NCI-H82 (cell line): Measurements from ENCODE around the gene AMMECR1.
"Not testable (repeated sequence)": the region's sequence is repeated elsewhere in the genome, so short reads cannot be mapped to it uniquely, and the experiment has no call there.

ENCODE experiments used
- DNase-seq: peaks from one replicate; lab custom pipeline; 2025; lab: John Stamatoyannopoulos, UW

AMMECR1 gene

GRCh38 chrX:110171442-110171841 is 146.4 kb downstream of the AMMECR1 start:
- DNase-seq: no peak

- DNase-seq: no peak
Measured at GRCh38 chrX:110170029-110170428, 147.9 kb downstream of the AMMECR1 start.

GRCh38 chrX:110168585-110168984 is 149.3 kb downstream of the AMMECR1 start:
- no peak for DNase-seq

- peak; percentile 62 for DNase-seq
Measured at GRCh38 chrX:110167952-110168451, 149.9 kb downstream of the AMMECR1 start.

GRCh38 chrX:110163488-110163887 is 154.4 kb downstream of the AMMECR1 start:
- DNase-seq: no peak

GRCh38 chrX:110162867-110163266 is 155.0 kb downstream of the AMMECR1 start:
- no peak for DNase-seq

GRCh38 chrX:110162131-110162530 is 155.8 kb downstream of the AMMECR1 start:
- no peak for DNase-seq

GRCh38 chrX:110161361-110161686 is 156.6 kb downstream of the AMMECR1 start:
- DNase-seq: no peak

GRCh38 chrX:110159865-110160264 is 158.0 kb downstream of the AMMECR1 start:
- peak; percentile 31 for DNase-seq

- DNase-seq: no peak
Measured at GRCh38 chrX:110159235-110159634, 158.7 kb downstream of the AMMECR1 start.

GRCh38 chrX:110157444-110157843 is 160.4 kb downstream of the AMMECR1 start:
- DNase-seq: no peak

GRCh38 chrX:110156167-110156754 is 161.6 kb downstream of the AMMECR1 start:
- DNase-seq: peak; percentile 19

GRCh38 chrX:110155759-110156158 is 162.1 kb downstream of the AMMECR1 start:
- no peak for DNase-seq

- not testable (repeated sequence) for DNase-seq
Measured at GRCh38 chrX:110154328-110154727, 163.6 kb downstream of the AMMECR1 start.

GRCh38 chrX:110153896-110154295 is 164.0 kb downstream of the AMMECR1 start:
- DNase-seq: no peak

GRCh38 chrX:110153244-110153643 is 164.6 kb downstream of the AMMECR1 start:
- no peak for DNase-seq

- peak; percentile 77 for DNase-seq
Measured at GRCh38 chrX:110146521-110146920, 171.4 kb downstream of the AMMECR1 start.

GRCh38 chrX:110145854-110146253 is 172.0 kb downstream of the AMMECR1 start:
- peak; percentile 21 for DNase-seq

GRCh38 chrX:110145311-110145710 is 172.6 kb downstream of the AMMECR1 start:
- no peak for DNase-seq
